NCI-H1105 (cell line): ENCODE measurements around the gene DNER.
A peak's percentile ranks its signal among the peaks of the same experiment; 100 is the strongest.
"Not testable (repeated sequence)": the region's sequence is repeated elsewhere in the genome, so short reads cannot be mapped to it uniquely, and the experiment has no call there.

Experiments
- DNase-seq: peaks from one replicate; lab custom pipeline; 2025; lab: John Stamatoyannopoulos, UW

DNER gene

GRCh38 chr2:229714080-229714735 is at the start of gene DNER:
Gene DNER (minus strand): TSS chr2:229714555. CDS start chr2:229714423, 132 bp downstream.
- DNase-seq, result peak; percentile 60

- no peak for DNase-seq
Measured at GRCh38 chr2:229761663-229762062, 47.3 kb upstream of the DNER start.

- not testable (repeated sequence) for DNase-seq
Measured at GRCh38 chr2:229757462-229757861, 43.1 kb upstream of the DNER start.

- DNase-seq, result no peak
Measured at GRCh38 chr2:229752970-229753729, 38.8 kb upstream of the DNER start.

GRCh38 chr2:229749779-229750178 is 35.4 kb upstream of the DNER start:
- DNase-seq, result no peak

- DNase-seq, result no peak
Measured at GRCh38 chr2:229748950-229749349, 34.6 kb upstream of the DNER start.

GRCh38 chr2:229742691-229743090 is 28.3 kb upstream of the DNER start:
- DNase-seq, result not testable (repeated sequence)

- DNase-seq, result no peak
Measured at GRCh38 chr2:229740279-229740678, 25.9 kb upstream of the DNER start.

GRCh38 chr2:229738024-229738625 is 23.8 kb upstream of the DNER start:
- DNase-seq, result no peak

- no peak for DNase-seq
Measured at GRCh38 chr2:229734410-229734809, 20.1 kb upstream of the DNER start.

- no peak for DNase-seq
Measured at GRCh38 chr2:229733611-229734245, 19.4 kb upstream of the DNER start.

- no peak for DNase-seq
Measured at GRCh38 chr2:229732897-229733296, 18.5 kb upstream of the DNER start.

GRCh38 chr2:229731916-229732315 is 17.6 kb upstream of the DNER start:
- no peak for DNase-seq

GRCh38 chr2:229731363-229731762 is 17.0 kb upstream of the DNER start:
- no peak for DNase-seq

- DNase-seq, result no peak
Measured at GRCh38 chr2:229728370-229728769, 14.0 kb upstream of the DNER start.

GRCh38 chr2:229726643-229727042 is 12.3 kb upstream of the DNER start:
- no peak for DNase-seq

- DNase-seq, result no peak
Measured at GRCh38 chr2:229725716-229726574, 11.6 kb upstream of the DNER start.

- not testable (repeated sequence) for DNase-seq
Measured at GRCh38 chr2:229723192-229723591, 8.8 kb upstream of the DNER start.

- DNase-seq, result no peak
Measured at GRCh38 chr2:229719926-229720647, 5.7 kb upstream of the DNER start.

GRCh38 chr2:229718057-229718456 is 3.7 kb upstream of the DNER start:
- no peak for DNase-seq

GRCh38 chr2:229715895-229716507 is 1.6 kb upstream of the DNER start:
- DNase-seq, result peak; percentile 65
